PFSK-1 (cell line): ENCODE data around the gene PAF1.

Source experiments
- FOXP2 ChIP-seq: optimal IDR thresholded peaks from 2 replicates; pipeline ENCODE3; 2011; ENCODE audit warnings: borderline replicate concordance, control low read depth, inconsistent platforms; ENCODE audit not compliant: insufficient read depth; ENCODE audit errors: extremely low read length, extremely low read depth
- POLR2AphosphoS5 ChIP-seq: IDR thresholded peaks from 2 replicates; pipeline ENCODE4 v1.6.1; 2012; ENCODE audit warnings: low read depth, mild to moderate bottlenecking, control low read depth, low read length, moderate library complexity
- SIN3A ChIP-seq: IDR thresholded peaks from 2 replicates; pipeline ENCODE4 v1.6.1; 2012; ENCODE audit warnings: mild to moderate bottlenecking, low read length, moderate library complexity, borderline replicate concordance; ENCODE audit not compliant: insufficient read depth
- TAF1 ChIP-seq: IDR thresholded peaks from 2 replicates; pipeline ENCODE4 v1.6.1; 2012; ENCODE audit warnings: low read length, control low read depth, borderline replicate concordance; ENCODE audit not compliant: insufficient read depth
- TF ChIP-seq, protein P1 (sequence below), 2 experiments: IDR thresholded peaks; 2 replicates each; pipeline versions ENCODE4 v1.6.1 to v1.8.0; 2011 to 2012; ENCODE audit warnings: low read depth in 2 of 2, low read length in 2 of 2, control low read depth in 1 of 2, inconsistent platforms in 1 of 2, mild to moderate bottlenecking in 1 of 2, moderate library complexity in 1 of 2; ENCODE audit not compliant: insufficient read depth in 1 of 2

The PAF1 gene

DNA sequence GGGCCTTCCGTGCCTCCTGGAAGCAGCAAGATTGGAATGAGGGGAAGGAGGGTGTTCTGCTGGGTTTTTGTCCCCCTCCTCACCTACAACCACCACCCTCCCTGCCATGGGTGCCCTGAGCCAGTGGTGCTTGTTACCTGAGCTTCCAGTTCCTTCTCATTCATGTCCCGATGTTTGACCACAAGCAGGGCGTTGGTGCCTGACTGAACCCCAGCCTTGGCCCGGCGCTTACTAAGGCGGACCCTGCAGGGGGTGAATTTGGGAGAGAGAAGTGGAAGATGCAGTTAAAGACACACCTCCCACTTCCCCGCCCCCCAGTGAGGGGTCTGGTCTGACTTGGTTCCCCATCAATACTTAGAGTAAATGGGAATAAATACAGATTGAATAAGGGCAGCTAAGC lies 4.3 kb downstream of the PAF1 start:
- TF ChIP-seq, protein P1, sequence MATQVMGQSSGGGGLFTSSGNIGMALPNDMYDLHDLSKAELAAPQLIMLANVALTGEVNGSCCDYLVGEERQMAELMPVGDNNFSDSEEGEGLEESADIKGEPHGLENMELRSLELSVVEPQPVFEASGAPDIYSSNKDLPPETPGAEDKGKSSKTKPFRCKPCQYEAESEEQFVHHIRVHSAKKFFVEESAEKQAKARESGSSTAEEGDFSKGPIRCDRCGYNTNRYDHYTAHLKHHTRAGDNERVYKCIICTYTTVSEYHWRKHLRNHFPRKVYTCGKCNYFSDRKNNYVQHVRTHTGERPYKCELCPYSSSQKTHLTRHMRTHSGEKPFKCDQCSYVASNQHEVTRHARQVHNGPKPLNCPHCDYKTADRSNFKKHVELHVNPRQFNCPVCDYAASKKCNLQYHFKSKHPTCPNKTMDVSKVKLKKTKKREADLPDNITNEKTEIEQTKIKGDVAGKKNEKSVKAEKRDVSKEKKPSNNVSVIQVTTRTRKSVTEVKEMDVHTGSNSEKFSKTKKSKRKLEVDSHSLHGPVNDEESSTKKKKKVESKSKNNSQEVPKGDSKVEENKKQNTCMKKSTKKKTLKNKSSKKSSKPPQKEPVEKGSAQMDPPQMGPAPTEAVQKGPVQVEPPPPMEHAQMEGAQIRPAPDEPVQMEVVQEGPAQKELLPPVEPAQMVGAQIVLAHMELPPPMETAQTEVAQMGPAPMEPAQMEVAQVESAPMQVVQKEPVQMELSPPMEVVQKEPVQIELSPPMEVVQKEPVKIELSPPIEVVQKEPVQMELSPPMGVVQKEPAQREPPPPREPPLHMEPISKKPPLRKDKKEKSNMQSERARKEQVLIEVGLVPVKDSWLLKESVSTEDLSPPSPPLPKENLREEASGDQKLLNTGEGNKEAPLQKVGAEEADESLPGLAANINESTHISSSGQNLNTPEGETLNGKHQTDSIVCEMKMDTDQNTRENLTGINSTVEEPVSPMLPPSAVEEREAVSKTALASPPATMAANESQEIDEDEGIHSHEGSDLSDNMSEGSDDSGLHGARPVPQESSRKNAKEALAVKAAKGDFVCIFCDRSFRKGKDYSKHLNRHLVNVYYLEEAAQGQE (IDR thresholded peaks at IDR 0.05; ENCODE audit: insufficient read depth in 1 of 2, low read depth in 2 of 2, low read length in 2 of 2): no peak
- TF ChIP-seq FOXP2 (no peak), POLR2AphosphoS5 (no peak)

DNA sequence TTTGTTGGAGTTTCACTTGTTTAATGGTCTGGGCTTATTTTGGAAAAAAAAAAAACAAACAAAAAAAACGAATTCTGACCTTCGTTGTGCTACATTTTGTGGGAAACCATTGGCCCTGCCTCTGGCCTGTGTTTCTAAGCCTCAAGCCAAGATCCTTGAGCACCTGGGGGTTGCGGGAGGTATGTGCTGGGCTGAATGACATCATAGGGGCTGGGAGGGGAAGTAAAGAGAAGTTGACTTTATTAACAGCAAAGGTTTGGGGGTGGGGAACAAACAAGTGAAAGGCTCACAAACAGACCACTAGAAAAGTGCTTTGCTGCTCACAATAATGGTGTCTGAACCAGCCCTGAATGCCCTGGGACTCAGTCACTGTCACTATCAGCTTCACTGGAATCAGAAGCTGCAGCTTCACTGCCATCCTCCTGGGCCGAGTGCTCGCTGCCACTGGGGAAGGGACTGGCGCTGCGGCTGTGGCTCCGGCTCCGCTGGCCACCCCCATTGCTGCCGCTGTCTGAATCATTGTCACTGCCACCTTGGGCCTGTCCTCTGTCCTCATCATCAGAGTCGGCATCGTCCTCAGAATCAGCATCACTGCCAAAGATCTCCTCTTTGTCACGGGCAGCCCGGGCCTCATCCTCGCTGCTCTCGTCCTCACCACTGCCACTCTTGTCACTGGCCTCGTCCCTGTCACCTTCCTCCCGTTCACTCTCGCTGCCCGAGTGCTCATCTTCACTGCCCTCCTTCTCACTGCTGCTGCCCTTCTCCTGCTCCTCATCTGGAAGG lies 5.1 kb downstream of the PAF1 start:
- TF ChIP-seq, protein P1 (IDR thresholded peaks at IDR 0.05; ENCODE audit: insufficient read depth in 1 of 2, low read depth in 2 of 2, low read length in 2 of 2): no peak
- no peak for TF ChIP-seq FOXP2
- TF ChIP-seq SIN3A: no peak
- no peak for TF ChIP-seq TAF1
- no peak for TF ChIP-seq POLR2AphosphoS5

DNA sequence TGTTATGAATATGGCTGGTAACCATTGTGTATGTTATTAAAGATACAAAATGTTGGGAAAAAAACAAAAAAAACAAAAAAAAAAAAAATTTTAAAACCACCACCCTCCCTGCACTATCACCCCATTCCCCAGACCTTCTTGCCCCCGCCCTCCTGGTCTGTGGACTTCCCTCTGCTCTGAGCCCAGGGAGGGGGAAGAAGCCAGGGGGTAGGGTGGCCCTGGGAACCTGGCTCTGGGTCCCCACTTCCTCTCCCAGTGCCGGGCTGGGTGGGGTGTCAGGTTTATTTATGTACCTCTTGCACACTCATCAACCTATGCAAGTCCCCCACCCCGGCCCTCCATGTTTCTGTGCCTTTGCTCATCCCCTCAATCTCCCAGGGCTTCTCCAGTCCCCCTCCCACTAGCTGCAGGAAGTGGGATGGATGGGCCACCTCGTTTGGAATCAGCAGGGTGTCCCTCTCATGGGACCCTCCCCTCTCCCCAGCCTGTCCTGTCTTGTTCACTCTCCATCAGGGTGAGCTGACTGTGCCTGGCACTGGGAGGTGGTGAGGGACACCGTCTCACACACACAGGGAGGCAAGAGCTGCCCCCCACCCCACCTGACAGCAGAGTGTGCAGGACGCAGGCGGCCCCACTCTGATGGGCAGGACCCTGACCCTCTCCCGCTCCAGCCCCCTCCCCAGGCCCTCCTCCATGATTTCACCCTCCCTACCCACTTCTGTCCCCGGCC lies 5.9 kb downstream of the PAF1 start:
- no peak for TF ChIP-seq TAF1
- TF ChIP-seq, protein P1 (IDR thresholded peaks at IDR 0.05; ENCODE audit: insufficient read depth in 1 of 2, low read depth in 2 of 2, low read length in 2 of 2): no peak
- TF ChIP-seq FOXP2: no peak
- no peak for TF ChIP-seq POLR2AphosphoS5
- TF ChIP-seq SIN3A: no peak

DNA sequence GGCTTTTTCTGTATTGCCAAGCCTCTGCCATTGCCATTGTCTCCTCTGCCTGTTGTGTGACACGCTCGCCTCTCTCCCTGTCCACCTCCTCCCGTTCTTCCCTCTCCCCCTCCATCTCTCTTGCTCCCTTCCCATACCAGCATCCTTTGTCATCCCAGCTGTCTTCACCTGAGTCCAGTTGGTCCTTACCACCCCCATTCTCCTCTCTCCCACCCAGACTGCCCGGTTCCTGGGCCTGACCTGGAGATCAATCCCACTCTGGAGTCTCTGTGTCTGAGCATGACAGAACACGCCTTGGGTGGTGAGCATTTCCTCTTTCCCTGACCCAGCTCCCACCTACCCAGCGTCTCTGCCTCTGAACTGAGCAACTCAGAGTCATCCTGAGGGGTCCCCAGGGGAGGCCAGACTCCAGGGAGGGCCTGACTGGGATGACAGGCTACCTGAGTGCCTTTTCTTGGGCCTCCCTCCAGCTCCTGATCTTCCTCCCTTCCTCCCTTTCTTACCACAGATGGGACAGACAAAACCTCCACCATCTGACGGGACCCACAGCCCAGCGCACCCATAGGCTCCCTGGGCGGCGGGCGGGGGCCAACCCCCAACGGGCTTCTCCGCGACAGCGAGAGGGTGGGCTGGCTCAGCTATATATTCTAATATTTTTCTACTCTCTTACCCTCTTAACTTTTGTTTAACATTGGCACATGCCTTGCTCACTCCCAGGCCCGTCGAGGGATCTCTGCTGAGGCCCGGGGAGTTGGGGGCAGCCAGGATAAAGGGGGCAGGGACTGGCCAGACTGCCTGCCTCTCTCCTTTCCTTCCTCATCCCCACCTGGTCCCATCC lies 7.7 kb downstream of the PAF1 start:
- no peak for TF ChIP-seq SIN3A
- TF ChIP-seq, protein P1 (IDR thresholded peaks at IDR 0.05; ENCODE audit: insufficient read depth in 1 of 2, low read depth in 2 of 2, low read length in 2 of 2): no peak
- TF ChIP-seq POLR2AphosphoS5: no peak
- no peak for TF ChIP-seq TAF1
- no peak for TF ChIP-seq FOXP2
